DMS153 treated with DMSO at 0.1 percent for 48 hours (cell line): Measurements from ENCODE around the gene ABCG1.
A peak's percentile ranks its signal among the peaks of the same experiment; 100 is the strongest.

Source experiments
- DNase-seq: peaks from one replicate; lab custom pipeline; 2025; ENCODE audit not compliant: unreplicated experiment; lab: John Stamatoyannopoulos, UW

The ABCG1 gene

DNA sequence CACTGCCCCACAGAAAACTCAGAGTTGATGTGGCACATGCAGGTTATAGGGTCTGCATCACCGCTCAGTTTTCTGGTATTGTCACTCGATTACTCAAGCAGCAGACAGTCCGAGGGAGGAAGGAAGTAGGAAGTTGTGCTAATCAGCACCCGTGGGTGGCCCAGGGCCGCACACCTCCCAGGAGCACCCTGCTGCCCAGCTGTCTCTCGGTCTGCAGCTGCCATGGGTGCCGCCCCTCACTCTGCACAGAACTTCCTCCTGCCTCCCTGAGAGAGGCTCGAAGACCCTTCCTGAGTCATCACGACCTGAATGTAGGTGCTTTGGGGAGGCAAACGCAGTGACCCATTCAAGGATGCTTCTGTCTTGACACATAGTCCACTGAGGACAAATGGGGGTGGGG lies 100.4 kb downstream of the ABCG1 start:
- no peak for DNase-seq

DNA sequence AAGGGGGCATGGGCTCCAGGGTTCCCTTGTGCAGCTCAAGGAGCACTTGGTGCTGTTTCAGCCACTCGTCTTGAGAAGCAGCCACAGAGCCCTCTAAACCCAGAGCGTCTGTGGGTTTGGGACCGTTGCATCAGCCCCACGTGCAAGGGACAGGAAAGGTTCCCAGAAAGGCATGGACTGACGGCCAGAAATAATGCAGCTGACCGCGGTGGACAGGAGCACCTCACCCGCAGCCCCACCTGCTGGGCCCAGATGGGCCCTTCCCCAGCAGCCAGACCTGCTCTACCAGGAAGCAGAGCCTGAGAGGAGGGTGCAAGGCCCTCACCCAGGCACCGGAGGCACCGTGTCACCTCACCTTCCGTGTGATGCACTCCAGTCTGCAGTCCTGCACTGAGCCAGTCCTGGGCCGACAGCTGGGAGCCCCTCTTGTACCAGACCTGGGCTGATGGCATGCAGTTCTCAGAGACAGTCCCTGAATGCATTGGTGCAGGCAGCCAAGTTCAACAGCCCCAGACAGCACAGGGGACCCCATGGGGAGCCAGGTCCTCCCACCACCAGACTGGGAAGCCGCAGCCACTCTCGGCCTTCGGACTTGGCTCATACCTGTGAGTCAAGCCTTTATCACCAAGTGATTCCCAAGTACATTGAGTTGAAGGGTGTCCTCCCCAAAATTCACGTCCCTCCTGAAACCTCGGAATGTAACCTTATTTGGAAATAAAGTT lies 101.1 kb downstream of the ABCG1 start:
- DNase-seq, result no peak

DNA sequence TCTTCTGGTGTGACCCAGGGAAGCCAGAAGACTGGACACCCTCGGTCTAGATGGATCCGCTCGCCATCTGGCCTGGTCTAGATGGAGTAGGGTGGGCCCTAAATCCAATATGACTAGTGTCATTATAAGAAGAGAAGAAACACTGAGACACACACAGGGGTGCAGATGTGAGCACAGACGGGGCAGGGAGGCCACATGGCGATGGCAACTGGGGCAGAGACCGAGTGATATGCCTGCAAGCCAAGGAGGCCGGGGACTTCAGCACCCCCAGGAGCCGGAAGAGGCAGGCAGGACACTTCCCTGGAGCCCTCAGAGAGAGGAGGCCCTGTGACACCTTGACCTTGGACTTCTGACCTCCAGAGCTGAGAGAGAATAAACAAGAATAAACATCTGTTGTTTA lies 101.9 kb downstream of the ABCG1 start:
- no peak for DNase-seq

DNA sequence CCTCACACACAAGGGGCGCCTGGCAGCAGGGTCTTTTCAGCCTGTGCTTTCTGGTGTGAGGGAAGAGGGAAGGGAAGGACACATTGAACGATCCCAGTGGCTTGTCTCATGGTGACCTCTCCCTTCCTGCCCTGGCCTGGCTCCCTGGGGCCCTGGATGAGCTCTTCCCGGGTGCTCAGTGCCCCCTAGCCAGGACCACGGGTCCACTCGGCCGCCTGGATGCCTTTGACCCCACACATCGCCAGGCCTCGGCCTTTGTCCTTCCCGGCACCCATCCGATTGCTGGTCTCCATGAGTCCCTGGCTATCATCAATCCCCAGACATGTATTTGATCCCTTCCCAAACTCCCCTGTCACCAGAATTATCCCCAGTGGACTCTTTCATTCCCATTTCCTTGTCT lies 102.3 kb downstream of the ABCG1 start:
- DNase-seq, result no peak

- no peak for DNase-seq
These were observed 102.9 kb downstream of the ABCG1 start for GRCh38 chr21:42321845-42322244.

- no peak for DNase-seq
These were observed 106.0 kb downstream of the ABCG1 start for GRCh38 chr21:42324896-42325295.

GRCh38 chr21:42330380-42331371 lies 111.7 kb downstream of the ABCG1 start:
- DNase-seq, result no peak

DNA sequence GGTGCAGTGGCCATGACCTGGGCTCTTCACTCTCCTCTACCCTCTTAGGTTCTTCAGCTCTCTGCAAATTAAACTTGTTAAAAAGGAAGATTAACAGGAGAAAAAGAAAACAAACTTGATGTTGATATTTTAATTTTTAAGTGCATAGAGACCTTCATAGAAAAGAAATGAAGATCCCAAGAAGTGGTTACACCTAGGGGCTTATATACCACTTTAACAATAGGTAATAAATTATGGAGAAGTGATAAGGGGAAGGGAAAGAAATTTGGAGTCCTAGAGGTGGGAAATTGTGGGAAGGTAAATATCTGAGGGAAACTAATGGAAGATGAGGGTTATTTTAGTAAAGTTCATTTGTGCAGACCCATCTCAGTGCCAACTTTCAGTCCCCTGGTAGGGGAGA lies 112.7 kb downstream of the ABCG1 start:
- no peak for DNase-seq

DNA sequence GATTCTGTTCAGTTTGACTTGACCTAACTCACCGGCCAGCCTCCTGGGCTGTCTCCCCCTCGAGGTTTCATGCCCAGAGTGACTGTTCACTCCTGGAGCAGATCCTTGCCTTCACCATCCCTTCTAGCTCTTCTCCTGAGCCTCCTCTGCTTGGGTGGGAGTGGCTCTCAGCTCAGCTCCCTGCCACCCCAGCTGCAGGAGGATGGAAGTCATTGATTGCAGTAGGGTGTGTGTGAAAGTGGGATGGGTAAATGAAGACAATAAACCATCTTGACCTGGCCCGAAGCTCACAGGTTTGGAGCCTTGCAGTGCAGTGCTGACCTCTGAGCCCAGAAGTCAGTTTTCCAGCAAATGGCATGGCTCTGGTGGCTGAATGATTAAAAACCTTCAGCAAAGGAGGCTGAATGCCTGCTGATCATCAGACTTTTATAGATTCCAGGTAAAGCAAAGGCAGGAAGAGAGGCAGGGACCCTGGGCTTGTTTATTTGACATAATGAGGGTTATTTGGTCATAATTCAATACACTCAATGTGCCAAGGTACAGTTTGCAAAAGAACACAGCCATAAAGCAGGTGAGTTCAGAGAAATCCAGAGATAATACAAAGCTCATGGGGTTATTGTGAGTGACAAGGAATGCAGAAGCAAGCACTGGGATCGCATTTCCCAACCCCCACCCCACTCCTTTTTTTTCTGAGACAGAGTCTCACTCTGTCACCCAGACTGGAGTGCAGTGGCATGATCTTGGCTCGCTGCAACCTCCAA lies 113.8 kb downstream of the ABCG1 start:
- no peak for DNase-seq

DNA sequence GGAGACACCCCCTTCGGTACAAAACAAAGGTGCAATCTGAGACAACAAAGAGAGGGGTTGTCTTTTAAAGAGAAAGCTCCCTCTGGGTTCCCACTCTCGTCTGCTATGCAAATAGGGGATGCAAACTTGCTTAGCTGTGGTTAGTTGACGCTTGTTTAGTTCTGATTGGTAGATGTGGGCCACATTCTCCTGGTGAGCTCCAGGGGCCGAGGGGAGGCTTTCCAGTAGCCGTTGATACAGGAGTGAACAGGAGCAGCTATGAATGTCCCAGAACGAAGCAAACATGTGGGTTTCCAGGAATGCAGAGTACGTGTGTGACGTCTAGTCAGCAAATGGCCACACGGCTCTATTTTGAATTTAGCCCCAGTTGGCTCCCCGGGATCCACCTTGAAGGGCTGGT lies 117.1 kb downstream of the ABCG1 start:
- DNase-seq, result no peak

DNA sequence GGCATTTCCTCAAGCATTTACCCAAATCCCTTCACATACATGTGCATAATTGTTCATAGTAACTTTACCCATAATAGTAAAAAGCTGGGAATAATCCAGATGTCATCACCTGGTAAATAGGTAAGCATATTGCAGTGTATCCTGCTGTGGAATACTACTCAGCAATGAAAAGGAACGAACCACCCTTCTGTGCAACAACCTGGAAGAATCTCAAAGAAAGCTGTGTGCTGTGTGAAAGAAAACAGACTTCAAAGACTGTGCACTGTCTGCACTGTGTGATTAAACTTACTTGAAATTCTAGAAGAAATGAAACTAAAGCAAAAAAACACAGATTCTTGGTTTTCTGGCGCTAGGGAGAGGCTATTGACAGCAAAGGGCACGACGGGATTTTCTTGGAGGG lies 118.3 kb downstream of the ABCG1 start:
- no peak for DNase-seq

DNA sequence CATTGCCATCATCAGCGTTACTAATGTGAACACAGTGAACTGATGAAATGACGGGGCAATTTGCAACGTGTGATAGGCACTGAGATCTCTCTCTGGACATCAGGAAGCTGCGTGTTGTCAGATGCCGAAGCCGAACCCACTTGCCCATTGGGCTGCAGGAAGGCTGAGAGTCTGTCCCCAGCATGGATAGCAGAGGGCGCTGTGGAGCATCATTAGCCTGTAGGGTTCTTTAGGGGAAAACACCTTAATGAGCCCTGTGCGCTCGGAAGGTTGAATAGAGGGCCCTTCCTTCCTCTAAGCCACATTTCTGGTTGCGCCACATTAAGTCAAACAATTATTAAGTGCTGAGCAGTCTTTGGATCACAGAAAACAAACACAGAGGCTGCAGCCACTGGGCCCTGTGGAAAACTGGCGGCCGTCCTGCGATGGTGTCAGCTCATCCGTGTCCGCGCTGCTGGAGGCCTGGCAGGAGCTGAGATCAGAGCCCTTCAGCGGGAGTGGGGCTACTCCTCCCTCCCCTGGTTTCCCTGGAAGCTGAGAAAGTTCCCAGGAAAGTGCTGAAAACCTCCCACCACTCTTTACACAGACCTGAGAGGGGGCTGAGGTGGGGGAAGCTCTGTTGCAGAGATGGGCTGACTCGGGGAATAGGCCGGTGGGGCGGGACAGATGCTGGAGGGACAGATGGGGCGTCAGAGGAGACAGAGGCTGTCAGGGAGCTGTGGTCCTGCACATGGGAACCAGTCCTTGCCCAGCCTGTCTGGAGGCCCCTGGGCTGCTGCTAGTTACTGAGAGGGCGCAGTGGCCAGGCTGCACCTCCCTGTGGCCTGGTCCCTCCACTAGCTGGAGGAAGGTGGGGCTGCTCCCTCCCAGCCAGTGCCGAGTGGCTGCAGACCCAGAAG lies 119.1 kb downstream of the ABCG1 start:
- DNase-seq, result peak; percentile 74

DNA sequence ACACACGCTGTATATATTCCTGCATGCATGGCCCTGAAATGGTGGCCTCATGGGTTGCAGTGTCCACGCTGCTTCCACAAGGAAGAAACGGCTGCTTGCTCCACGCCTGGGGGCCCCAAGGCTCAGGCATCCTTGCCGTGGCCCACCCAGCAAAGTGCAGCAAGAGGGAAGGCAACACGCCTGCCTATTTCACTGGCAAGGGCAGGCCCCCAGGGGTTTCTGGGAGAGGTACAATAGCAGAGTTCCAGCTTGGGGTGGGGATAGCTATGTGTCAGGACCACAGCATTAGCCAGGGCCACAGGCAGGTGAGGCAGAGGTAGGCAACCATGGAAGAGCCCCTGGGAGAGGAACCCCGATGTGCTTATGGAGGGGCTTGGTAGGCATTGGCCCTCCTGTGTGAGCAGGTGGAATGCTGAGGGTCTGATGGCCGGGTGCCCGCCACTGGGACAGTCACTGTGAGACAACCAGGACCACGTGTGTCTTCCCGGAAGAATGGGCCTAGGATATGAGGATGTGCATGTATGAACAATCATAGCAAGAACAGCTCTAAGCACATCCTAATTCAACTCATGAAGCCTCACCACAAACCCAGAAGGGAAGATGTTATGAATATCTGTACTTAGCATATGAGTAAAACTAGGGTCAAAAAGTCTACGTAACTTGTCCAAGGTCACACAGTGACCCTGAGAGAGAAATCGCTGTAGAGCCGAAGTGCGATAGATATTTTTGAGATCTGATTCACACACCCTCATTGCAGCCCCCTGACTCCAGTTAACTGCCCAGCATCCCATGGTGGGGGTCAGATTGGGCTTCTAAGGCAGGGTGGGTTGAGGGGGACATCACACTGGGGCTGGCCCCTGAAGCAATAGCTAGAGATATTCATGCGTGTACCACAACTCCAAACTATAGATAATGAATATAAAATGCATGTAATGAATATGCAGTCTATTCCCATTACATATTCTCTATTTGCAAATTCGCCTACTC lies 120.1 kb downstream of the ABCG1 start:
- no peak for DNase-seq

DNA sequence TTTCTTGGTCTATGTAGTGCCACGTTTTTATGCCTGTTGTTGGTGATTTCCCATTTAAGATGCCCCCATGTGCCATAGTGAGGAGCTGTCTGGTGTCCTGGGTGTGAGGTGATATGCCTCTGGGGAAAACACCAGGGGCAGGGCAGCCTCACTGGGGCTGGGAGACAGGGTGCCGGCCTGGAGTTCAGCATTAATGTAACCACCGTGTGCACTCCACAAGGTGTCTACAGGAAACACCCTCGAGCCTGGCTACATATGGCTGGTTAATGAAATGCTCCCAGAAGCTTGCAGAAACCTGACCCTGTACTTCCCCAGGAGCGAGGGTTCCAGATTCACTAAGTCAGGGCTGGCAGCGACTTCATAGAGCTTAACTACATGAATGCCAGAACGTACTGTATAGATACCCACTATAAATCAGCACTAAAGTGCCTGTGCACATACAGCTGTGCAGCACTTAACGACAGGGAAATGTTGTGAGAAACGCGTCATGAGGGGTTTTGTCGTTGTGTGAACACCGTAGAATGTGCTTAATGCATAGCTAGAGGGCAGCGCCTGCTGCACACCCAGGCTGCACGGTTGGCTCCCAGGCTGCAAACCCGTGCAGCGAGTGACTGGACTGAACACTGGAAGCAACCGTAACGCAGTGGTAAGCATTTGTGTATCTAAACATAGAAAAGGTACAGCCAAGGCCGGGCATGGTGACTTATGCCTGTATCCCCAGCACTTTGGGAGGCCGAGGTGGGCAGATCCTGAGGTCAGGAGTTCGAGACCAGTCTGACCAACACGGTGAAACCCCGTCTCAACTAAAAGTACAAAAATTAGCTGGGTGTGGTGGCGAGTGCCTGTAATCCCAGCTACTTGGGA lies 121.5 kb downstream of the ABCG1 start:
- no peak for DNase-seq

DNA sequence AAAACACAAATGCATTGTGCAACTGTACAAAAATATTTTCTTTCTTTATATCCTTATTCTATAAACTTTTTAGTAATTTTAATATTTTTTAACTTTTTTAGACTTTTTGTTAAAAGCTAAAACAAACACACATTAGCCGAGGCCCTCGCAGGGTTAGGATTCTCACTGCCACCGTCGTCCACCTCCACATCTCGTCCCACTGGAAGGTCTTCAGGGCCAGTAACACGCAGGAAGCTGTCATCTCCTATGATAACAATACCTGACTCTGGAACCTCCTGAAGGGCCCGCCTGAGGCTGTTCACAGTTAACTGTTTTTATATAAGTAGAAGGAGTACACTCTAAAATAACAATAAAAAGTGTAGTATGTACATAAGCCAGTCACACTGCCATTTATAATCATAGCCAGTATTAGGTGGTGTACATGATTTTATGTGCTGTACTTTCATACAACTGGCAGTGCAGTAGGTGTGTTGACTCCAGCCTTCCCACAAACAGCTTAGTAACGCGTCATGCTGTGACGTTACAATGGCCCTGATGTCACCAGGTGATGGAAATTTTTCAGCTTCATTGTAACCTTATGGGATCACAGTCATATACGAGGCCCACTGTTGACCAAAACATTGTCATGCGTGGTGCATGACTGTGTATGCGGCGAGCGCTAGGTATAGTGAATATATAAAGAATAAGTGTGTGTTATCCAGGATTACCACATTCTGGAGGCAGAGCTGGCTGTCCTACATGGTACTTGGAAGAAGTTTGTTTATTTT lies 123.0 kb downstream of the ABCG1 start:
- no peak for DNase-seq

DNA sequence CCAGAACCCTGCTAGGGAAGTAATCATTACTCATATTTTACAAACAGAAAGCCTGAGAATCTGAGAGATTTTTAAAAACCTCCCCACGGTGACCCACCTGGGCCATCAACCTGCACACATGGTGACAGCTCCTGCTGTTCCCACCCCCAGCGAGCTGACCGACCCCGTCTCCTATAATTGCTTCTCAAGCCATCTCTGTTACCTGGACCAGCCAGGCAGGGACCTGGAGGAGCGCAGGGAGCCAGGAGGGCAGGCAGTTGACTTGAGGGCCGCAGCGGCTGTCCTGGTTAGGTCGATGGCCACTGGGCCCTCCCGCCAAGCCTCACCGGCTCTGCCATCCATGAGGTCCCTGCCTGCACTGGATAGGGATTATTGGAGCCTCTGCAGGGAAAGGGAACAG lies 124.2 kb downstream of the ABCG1 start:
- DNase-seq, result no peak

GRCh38 chr21:42343556-42343955 lies 124.6 kb downstream of the ABCG1 start:
- no peak for DNase-seq
